ENCODE data around the gene EPYC.

DNA sequence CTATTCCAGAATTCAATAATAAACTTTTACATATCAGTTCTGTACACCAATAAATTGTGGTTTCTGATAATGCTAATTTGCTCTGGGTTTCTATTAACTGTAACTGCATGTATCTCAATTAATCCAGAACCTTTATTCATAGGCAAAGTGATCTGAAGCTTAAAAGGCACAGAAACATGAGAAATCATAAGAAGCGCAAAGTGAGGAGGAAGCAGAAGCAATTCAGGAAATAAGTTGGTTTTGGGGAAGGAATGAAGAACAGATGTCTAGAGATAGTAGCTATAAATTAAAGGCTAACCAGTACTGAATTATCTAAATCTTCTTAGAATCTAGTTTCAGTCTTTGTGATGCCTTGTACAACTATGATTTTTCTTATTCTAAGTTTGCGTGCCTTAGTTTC lies 28.5 kb upstream of the EPYC start:
- TF ChIP-seq FOXM1 (IDR thresholded peaks at IDR 0.05; ENCODE audit: borderline replicate concordance) (no peak), CTBP1 (IDR thresholded peaks at IDR 0.05; ENCODE audit: borderline replicate concordance) (no peak), TARDBP (IDR thresholded peaks at IDR 0.05) (no peak), SP1 (IDR thresholded peaks at IDR 0.05) (no peak), LEF1 (IDR thresholded peaks at IDR 0.05; ENCODE audit: borderline replicate concordance) (no peak), NFRKB (IDR thresholded peaks at IDR 0.05) (no peak), BHLHE40 (IDR thresholded peaks at IDR 0.05; ENCODE audit: borderline replicate concordance) (no peak), ZNF384 (IDR thresholded peaks at IDR 0.05) (no peak), SUZ12 (IDR thresholded peaks at IDR 0.05) (no peak), HDGF (IDR thresholded peaks at IDR 0.05; ENCODE audit: borderline replicate concordance) (no peak), ARNT (IDR thresholded peaks at IDR 0.05) (no peak), FOXA1 (IDR thresholded peaks at IDR 0.05) (no peak), L3MBTL2 (conservative IDR thresholded peaks at IDR 0.05) (no peak)
- TF ChIP-seq, protein P1, sequence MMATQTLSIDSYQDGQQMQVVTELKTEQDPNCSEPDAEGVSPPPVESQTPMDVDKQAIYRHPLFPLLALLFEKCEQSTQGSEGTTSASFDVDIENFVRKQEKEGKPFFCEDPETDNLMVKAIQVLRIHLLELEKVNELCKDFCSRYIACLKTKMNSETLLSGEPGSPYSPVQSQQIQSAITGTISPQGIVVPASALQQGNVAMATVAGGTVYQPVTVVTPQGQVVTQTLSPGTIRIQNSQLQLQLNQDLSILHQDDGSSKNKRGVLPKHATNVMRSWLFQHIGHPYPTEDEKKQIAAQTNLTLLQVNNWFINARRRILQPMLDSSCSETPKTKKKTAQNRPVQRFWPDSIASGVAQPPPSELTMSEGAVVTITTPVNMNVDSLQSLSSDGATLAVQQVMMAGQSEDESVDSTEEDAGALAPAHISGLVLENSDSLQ (IDR thresholded peaks at IDR 0.05): no peak

All from HEK293T (cell line).